ENCODE results near the gene OR9Q1.

- no peak for TF ChIP-seq CTCF (conservative IDR thresholded peaks at IDR 0.05 in 1 of 2, IDR thresholded peaks at IDR 0.05 in 1 of 2; ENCODE audit: low read depth in 1 of 2, low read length in 2 of 2)
- TF ChIP-seq EZH2 (IDR thresholded peaks at IDR 0.05; ENCODE audit: low read length, missing control alignments), result no peak
Observed at GRCh38 chr11:58004664-58005063, 19.0 kb upstream of the OR9Q1 start.

Data from fibroblast of lung (primary cell).